Amygdala (tissue), 56 donors: Measurements from ENCODE around the gene PLA2G2A.
"Not testable (repeated sequence)": the region's sequence is repeated elsewhere in the genome, so short reads cannot be mapped to it uniquely, and the experiment has no call there.

ENCODE experiments used
- DNase-seq, 56 donors: peaks; one replicate each; lab custom pipeline; 2025; lab: John Stamatoyannopoulos, UW

Gene PLA2G2A

GRCh38 chr1:19934336-19934735 is 45.1 kb downstream of the PLA2G2A start:
- peak in 1 of 56 donors; percentile 8 for DNase-seq

GRCh38 chr1:19932866-19933265 is 46.6 kb downstream of the PLA2G2A start:
- no peak for DNase-seq

GRCh38 chr1:19927130-19927421 is 52.3 kb downstream of the PLA2G2A start:
- not testable (repeated sequence) for DNase-seq

- DNase-seq: no peak
Measured at GRCh38 chr1:19926296-19927129, 52.9 kb downstream of the PLA2G2A start.
